Vagina (tissue), 2 donors: ENCODE data around the gene CAPN15. TPM values are rescaled to one million over a fixed set of nuclear protein-coding genes. Genes with fewer than 3 reads are reported as not detected.

ENCODE experiments used
- DNase-seq, 2 donors: peaks; one replicate each; pipeline ENCODE4 v3.0.0-alpha.2; 2017; ENCODE audit errors: extremely low spot score in 2 of 2
- H3K27ac ChIP-seq: fragments of 200-600 bp; sonication (generic); one replicate; pipeline ENCODE4 v1.5.1; 2019
- H3K27me3 ChIP-seq: fragments of 200-600 bp; sonication (generic); one replicate; pipeline ENCODE4 v1.5.1; 2019
- H3K36me3 ChIP-seq, 2 donors: fragments of 200-600 bp; sonication (generic); one replicate each; pipeline ENCODE4 v1.5.1; 2017 to 2019
- H3K4me1 ChIP-seq: fragments of 200-600 bp; sonication (generic); one replicate; pipeline ENCODE4 v1.5.1; 2019
- H3K4me3 ChIP-seq, 2 donors: fragments of 200-600 bp; sonication (generic); 1 replicate in 1 of 2; 2 replicates in 1 of 2; pipeline ENCODE4 v1.5.1; 2016 to 2019
- H3K9me3 ChIP-seq: fragments of 200-600 bp; sonication (generic); one replicate; pipeline ENCODE4 v1.5.1; 2019
- POLR2A ChIP-seq, 2 donors: fragments of 450-650 bp; IDR thresholded peaks; one replicate each; pipeline ENCODE4 v1.6.1; 2017; ENCODE audit warnings: antibody characterized with exemption in 2 of 2, mild to moderate bottlenecking in 2 of 2, moderate library complexity in 2 of 2
- POLR2AphosphoS5 ChIP-seq, 2 donors: sonication (generic); formaldehyde crosslinking; IDR thresholded peaks; one replicate each; pipeline ENCODE4 v1.9.0; 2017; ENCODE audit warnings: antibody characterized with exemption in 2 of 2, mild to moderate bottlenecking in 2 of 2, low read depth in 1 of 2; ENCODE audit not compliant: insufficient read depth in 1 of 2
- intact Hi-C: fragments of 100-400 bp; cut with DNase I; formaldehyde crosslinking; loops from one replicate; pipeline ENCODE4 v1.15.1; 2023
- microRNA-seq: library from miRNA; unstranded; fragments of <30 nt; microRNA quantifications from one replicate; pipeline ENCODE4, GENCODE V29; 2017; ENCODE audit warnings: borderline number of aligned reads, borderline replicate concordance
- small RNA-seq: library from RNA; depleted of rRNA; stranded (forward); fragments of <200 nt; gene quantifications from one replicate; pipeline ENCODE3, GENCODE V24; 2016
- total RNA-seq: library from RNA; depleted of rRNA; stranded (reverse); fragments of >200 nt; gene quantifications from one replicate; pipeline ENCODE4 v1.2.3, GENCODE V29; 2016
- TF ChIP-seq, protein P1 (sequence below), 3 experiments: fragments of 450-650 bp in 2 of 3; fragments of 200-600 bp in 1 of 3; sonication (generic) in 1 of 3; IDR thresholded peaks; one replicate each; pipeline ENCODE4 v1.5.1; 2017 to 2019; ENCODE audit warnings: antibody characterized with exemption in 3 of 3, mild to moderate bottlenecking in 2 of 3, moderate library complexity in 2 of 3

Gene CAPN15
- total RNA-seq, 1 donor from 2014 or later = 38.3 TPM

- DNase-seq = no peak
- intact Hi-C loops = no loop called here
These were observed 76.4 kb downstream of the CAPN15 start for GRCh38 chr16:603933-604332.

More at GRCh38 chr16:603933-604332, 76.4 kb downstream of the CAPN15 start:
- Histone ChIP-seq H3K36me3 (no peaks in the 10 kb centered on the region), H3K9me3 (no peaks in the 10 kb centered on the region), H3K27me3 (no peaks in the 10 kb centered on the region), H3K27ac (no peak overlapping the region), H3K4me3 (no peak overlapping the region), H3K4me1 (no peaks in the 10 kb centered on the region)
- TF ChIP-seq, protein P1, sequence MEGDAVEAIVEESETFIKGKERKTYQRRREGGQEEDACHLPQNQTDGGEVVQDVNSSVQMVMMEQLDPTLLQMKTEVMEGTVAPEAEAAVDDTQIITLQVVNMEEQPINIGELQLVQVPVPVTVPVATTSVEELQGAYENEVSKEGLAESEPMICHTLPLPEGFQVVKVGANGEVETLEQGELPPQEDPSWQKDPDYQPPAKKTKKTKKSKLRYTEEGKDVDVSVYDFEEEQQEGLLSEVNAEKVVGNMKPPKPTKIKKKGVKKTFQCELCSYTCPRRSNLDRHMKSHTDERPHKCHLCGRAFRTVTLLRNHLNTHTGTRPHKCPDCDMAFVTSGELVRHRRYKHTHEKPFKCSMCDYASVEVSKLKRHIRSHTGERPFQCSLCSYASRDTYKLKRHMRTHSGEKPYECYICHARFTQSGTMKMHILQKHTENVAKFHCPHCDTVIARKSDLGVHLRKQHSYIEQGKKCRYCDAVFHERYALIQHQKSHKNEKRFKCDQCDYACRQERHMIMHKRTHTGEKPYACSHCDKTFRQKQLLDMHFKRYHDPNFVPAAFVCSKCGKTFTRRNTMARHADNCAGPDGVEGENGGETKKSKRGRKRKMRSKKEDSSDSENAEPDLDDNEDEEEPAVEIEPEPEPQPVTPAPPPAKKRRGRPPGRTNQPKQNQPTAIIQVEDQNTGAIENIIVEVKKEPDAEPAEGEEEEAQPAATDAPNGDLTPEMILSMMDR (IDR thresholded peaks at IDR 0.05) = no peak
- TF ChIP-seq POLR2AphosphoS5 (IDR thresholded peaks at IDR 0.05; ENCODE audit: insufficient read depth in 1 of 2, low read depth in 1 of 2) = no peak
- no peak for TF ChIP-seq POLR2A (IDR thresholded peaks at IDR 0.05)

Small RNAs within 50 kb of the gene (microRNA-seq; reads per million reads assigned to microRNA genes)
- gene MIR3176 (1.9 reads per million), gene MIR5587 (not detected)

Small RNAs within 50 kb of the gene (small RNA-seq; reads per million reads assigned to genes)
- gene MIR3176 (not detected), gene MIR5587 (not detected), gene Z98883.1 (not detected)

Other genes starting within 250 kb of the CAPN15 start
- not detected for gene ARHGDIG, start 247.1 kb upstream of the CAPN15 start, total RNA-seq
- not detected for gene PDIA2, start 244.5 kb upstream of the CAPN15 start, total RNA-seq
- 16.9 TPM for gene AXIN1, start 175.0 kb upstream of the CAPN15 start, total RNA-seq
- gene MRPL28, start 157.2 kb upstream of the CAPN15 start, total RNA-seq = 96.5 TPM
- 38.3 TPM for gene PGAP6, start 145.7 kb upstream of the CAPN15 start, total RNA-seq
- 88.6 TPM for gene NME4, start 130.5 kb upstream of the CAPN15 start, total RNA-seq
- 17.9 TPM for gene DECR2, start 125.8 kb upstream of the CAPN15 start, total RNA-seq
- gene RAB11FIP3, start 102.1 kb upstream of the CAPN15 start, total RNA-seq = 36.6 TPM
- gene PRR35, start 32.7 kb downstream of the CAPN15 start, total RNA-seq = not detected
- gene NHLRC4, start 39.3 kb downstream of the CAPN15 start, total RNA-seq = 0.74 TPM
- 26.0 TPM for gene PIGQ, start 42.3 kb downstream of the CAPN15 start, total RNA-seq
- 41.3 TPM for gene RAB40C, start 62.4 kb downstream of the CAPN15 start, total RNA-seq
- 3.2 TPM for gene WFIKKN1, start 103.3 kb downstream of the CAPN15 start, total RNA-seq
- gene METTL26, start 108.6 kb downstream of the CAPN15 start, total RNA-seq = 187 TPM
- 27.0 TPM for gene MCRIP2, start 114.1 kb downstream of the CAPN15 start, total RNA-seq
- gene WDR90, start 121.7 kb downstream of the CAPN15 start, total RNA-seq = 34.9 TPM
- 91.1 TPM for gene RHOT2, start 140.4 kb downstream of the CAPN15 start, total RNA-seq
- gene RHBDL1, start 148.0 kb downstream of the CAPN15 start, total RNA-seq = 1.7 TPM
- 124 TPM for gene STUB1, start 152.7 kb downstream of the CAPN15 start, total RNA-seq
- gene JMJD8, start 156.6 kb downstream of the CAPN15 start, total RNA-seq = 62.9 TPM
- gene WDR24, start 162.7 kb downstream of the CAPN15 start, total RNA-seq = 12.3 TPM
- 4.4 TPM for gene FBXL16, start 178.1 kb downstream of the CAPN15 start, total RNA-seq
- 32.2 TPM for gene METRN, start 187.4 kb downstream of the CAPN15 start, total RNA-seq
- gene ANTKMT, start 193.4 kb downstream of the CAPN15 start, total RNA-seq = 26.0 TPM
- 7.6 TPM for gene CCDC78, start 198.7 kb downstream of the CAPN15 start, total RNA-seq
- gene HAGHL, start 199.4 kb downstream of the CAPN15 start, total RNA-seq = 5.2 TPM
- gene CIAO3, start 213.3 kb downstream of the CAPN15 start, total RNA-seq = 32.7 TPM
- gene MSLN, start 233.0 kb downstream of the CAPN15 start, total RNA-seq = not detected